Measurements from ENCODE around the gene COG1.

Gene COG1

DNA sequence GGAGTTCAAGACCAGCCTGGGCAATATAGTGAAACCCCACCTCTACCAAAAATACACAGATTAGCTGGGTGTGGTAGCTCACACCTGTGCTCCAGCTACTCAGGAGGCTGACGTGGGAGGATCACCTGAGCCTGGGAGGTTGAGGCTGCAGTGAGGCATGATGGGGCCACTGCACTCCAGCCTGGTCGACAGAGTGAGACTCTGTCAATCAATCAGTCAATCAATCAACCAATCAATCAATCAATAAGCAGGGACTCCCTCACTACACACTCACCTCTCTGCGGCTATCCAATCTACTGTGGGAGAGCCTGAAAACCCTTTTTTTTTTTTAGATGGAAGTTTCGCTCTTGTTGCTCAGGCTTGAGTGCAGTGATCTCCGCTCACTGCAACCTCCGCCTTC lies 37.2 kb downstream of the COG1 start:
- ChIA-PET POLR2A (no interaction called here), CTCF (no interaction called here)
- TF ChIP-seq, protein P1, sequence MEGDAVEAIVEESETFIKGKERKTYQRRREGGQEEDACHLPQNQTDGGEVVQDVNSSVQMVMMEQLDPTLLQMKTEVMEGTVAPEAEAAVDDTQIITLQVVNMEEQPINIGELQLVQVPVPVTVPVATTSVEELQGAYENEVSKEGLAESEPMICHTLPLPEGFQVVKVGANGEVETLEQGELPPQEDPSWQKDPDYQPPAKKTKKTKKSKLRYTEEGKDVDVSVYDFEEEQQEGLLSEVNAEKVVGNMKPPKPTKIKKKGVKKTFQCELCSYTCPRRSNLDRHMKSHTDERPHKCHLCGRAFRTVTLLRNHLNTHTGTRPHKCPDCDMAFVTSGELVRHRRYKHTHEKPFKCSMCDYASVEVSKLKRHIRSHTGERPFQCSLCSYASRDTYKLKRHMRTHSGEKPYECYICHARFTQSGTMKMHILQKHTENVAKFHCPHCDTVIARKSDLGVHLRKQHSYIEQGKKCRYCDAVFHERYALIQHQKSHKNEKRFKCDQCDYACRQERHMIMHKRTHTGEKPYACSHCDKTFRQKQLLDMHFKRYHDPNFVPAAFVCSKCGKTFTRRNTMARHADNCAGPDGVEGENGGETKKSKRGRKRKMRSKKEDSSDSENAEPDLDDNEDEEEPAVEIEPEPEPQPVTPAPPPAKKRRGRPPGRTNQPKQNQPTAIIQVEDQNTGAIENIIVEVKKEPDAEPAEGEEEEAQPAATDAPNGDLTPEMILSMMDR (IDR thresholded peaks at IDR 0.05; ENCODE audit: control extremely low read depth, extremely low read depth, low read depth, missing control alignments) = no peak
- no peak for DNase-seq (ENCODE audit: extremely low spot score)

DNA sequence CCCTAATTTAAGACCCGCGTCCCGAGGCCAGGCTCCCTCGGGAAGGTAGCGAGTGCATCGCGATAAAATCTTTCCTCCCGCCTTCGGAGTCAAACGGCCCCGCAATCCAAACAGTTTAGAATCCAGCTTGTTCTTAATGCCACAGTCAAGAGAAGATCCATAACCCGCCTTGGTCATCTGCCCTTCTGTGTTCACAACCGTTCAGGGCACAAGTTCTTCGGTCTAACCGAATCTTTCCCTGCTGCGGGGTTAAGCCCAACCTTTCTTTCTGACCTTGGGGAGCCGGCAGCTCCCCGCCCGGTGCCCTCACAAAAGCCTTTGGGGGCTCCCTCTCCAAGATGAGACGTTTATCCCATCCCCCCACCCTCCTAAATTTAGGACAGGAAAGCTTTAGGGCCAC lies 38.5 kb downstream of the COG1 start:
- TF ChIP-seq, protein P1 (IDR thresholded peaks at IDR 0.05; ENCODE audit: control extremely low read depth, extremely low read depth, low read depth, missing control alignments) = no peak
- POLR2A ChIA-PET = no interaction called here
- no peak for DNase-seq (ENCODE audit: extremely low spot score)
- CTCF ChIA-PET = interaction anchor here (0.9 to 1.8 kb wide), 8 partner anchors 9 to 504 kb away, joined by 3 to 7 read pairs (median 4); no protein-coding TSS in a partner anchor

- ChIA-PET CTCF (interaction anchor here (0.9 to 1.8 kb wide), 13 partner anchors 8 to 504 kb away, joined by 3 to 7 read pairs (median 4); no protein-coding TSS in a partner anchor), POLR2A (interaction anchor here (0.6 to 0.7 kb wide), 2 partner anchors 10 to 580 kb away, joined by 3 to 5 read pairs; no protein-coding TSS in a partner anchor)
- peak; percentile 99 for DNase-seq (ENCODE audit: extremely low spot score)
- TF ChIP-seq, protein P1 (IDR thresholded peaks at IDR 0.05; ENCODE audit: control extremely low read depth, extremely low read depth, low read depth, missing control alignments) = no peak
Observed at GRCh38 chr17:73231841-73232586, 39.2 kb downstream of the COG1 start.

DNA sequence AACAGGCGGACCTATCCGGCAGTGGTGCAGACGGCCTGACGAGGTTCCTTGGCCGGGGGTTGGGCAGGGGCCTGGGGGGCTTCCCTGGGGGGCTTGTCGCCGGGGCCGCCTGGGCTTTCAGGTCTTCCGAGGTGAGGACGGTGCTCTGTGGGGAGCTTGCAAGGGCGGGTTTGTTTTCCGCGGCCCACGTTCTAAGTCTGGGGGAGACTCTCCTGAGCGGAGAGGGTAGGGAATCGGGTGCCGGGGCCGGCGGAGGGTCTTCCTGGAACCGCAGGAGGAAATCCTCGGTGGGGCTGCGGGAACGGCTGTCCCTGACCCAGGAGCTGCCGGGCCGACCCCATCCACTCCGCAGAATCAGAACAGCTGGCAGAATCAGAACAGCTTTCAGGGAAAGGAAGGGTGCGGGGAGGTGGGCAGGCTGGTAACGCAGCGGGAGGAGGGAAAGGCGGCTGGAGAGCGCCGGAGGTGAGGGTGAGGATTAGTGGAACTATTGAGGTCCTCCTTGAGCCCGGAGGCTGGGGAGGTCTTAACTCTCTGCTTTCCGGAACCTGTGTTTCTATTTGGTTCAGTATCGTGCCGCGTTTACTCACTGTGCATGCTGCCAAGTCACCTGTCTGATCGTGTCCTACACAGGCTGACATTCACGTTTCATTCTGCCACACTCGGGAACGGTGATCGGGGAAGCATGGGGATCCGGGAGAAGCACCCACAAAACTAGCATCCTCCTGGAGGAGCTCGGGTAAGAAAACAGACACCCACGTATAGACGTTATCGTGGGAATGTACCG lies 39.9 kb downstream of the COG1 start:
- TF ChIP-seq, protein P1 (IDR thresholded peaks at IDR 0.05; ENCODE audit: control extremely low read depth, extremely low read depth, low read depth, missing control alignments) = no peak
- ChIA-PET POLR2A (interaction anchor here (0.7 kb wide), 1 partner anchor 10 kb away, joined by 5 read pairs; no protein-coding TSS in a partner anchor), CTCF (interaction anchor here (1.0 to 1.8 kb wide), 9 partner anchors 9 to 137 kb away, joined by 3 to 7 read pairs (median 4); no protein-coding TSS in a partner anchor)
- peak; percentile 41 for DNase-seq (ENCODE audit: extremely low spot score)

- DNase-seq (ENCODE audit: extremely low spot score) = no peak
- CTCF ChIA-PET = interaction anchor here (0.9 to 2.5 kb wide), 3 partner anchors 18 to 676 kb away, joined by 3 to 7 read pairs (median 3); no protein-coding TSS in a partner anchor
- TF ChIP-seq, protein P1 (IDR thresholded peaks at IDR 0.05; ENCODE audit: control extremely low read depth, extremely low read depth, low read depth, missing control alignments) = no peak
- POLR2A ChIA-PET = no interaction called here
Observed at GRCh38 chr17:73234736-73235135, 41.9 kb downstream of the COG1 start.

GRCh38 chr17:73237714-73238113 lies 44.9 kb downstream of the COG1 start:
- ChIA-PET CTCF (interaction anchor here (1.1 to 2.4 kb wide), 2 partner anchors 18 to 510 kb away, joined by 3 to 9 read pairs; no protein-coding TSS in a partner anchor), POLR2A (no interaction called here)
- TF ChIP-seq, protein P1 (IDR thresholded peaks at IDR 0.05; ENCODE audit: control extremely low read depth, extremely low read depth, low read depth, missing control alignments) = no peak
- no peak for DNase-seq (ENCODE audit: extremely low spot score)
